Anterior cingulate cortex (tissue), 58 donors: ENCODE results near the gene IL17RA.

Source experiments
- DNase-seq, 58 donors: peaks; one replicate each; lab custom pipeline; 2025; lab: John Stamatoyannopoulos, UW

Gene IL17RA

GRCh38 chr22:17105143-17106129 lies 20.6 kb downstream of the IL17RA start:
- DNase-seq, result no peak

- DNase-seq, result no peak
Measured at GRCh38 chr22:17106161-17106784, 21.5 kb downstream of the IL17RA start.

- peak in 2 of 58 donors; percentile 20 to 43 for DNase-seq
Measured at GRCh38 chr22:17106785-17107546, 22.2 kb downstream of the IL17RA start.

GRCh38 chr22:17107547-17107810 lies 22.7 kb downstream of the IL17RA start:
- DNase-seq, result no peak

GRCh38 chr22:17108256-17109112 lies 23.7 kb downstream of the IL17RA start:
- no peak for DNase-seq

- no peak for DNase-seq
Measured at GRCh38 chr22:17109113-17109865, 24.5 kb downstream of the IL17RA start.

GRCh38 chr22:17109976-17110375 lies 25.2 kb downstream of the IL17RA start:
- no peak for DNase-seq

GRCh38 chr22:17110791-17111550 lies 26.2 kb downstream of the IL17RA start:
- DNase-seq, result no peak

- DNase-seq, result no peak
Measured at GRCh38 chr22:17112491-17113042, 27.8 kb downstream of the IL17RA start.

- no peak for DNase-seq
Measured at GRCh38 chr22:17113600-17113999, 28.8 kb downstream of the IL17RA start.

- DNase-seq, result no peak
Measured at GRCh38 chr22:17114173-17114897, 29.5 kb downstream of the IL17RA start.

GRCh38 chr22:17114898-17115235 lies 30.1 kb downstream of the IL17RA start:
- no peak for DNase-seq

GRCh38 chr22:17115236-17115635 lies 30.4 kb downstream of the IL17RA start:
- no peak for DNase-seq

GRCh38 chr22:17115945-17116565 lies 31.3 kb downstream of the IL17RA start:
- peak in 1 of 58 donors; percentile 34 for DNase-seq

- DNase-seq, result no peak
Measured at GRCh38 chr22:17116572-17117330, 32.0 kb downstream of the IL17RA start.

GRCh38 chr22:17117400-17117799 lies 32.6 kb downstream of the IL17RA start:
- DNase-seq, result no peak

- DNase-seq, result no peak
Measured at GRCh38 chr22:17117890-17118289, 33.1 kb downstream of the IL17RA start.
